ENCODE data around the gene OR5H2.
"Not testable (repeated sequence)": the region's sequence is repeated elsewhere in the genome, so short reads cannot be mapped to it uniquely, and the experiment has no call there.

OR5H2 gene

DNA sequence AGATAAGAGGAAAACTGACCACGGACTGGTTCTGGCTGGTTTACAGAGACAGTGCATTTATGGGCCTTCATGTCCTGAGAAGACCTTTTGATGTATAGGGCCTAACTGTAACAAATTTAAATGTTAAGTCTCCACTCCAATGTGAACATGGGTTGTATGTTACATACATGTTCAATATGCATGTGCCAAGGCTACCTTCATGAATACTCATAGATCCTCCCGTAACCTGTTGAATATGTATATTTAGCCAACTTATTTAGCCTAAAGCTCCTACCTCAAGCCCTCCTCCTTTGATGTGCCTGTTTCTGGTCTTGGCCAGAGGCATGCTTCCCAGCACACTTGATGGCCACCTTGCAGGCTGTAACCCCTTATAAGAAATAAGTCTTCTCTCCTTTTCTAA, at the start of gene OR5H2:
OR5H2 (plus strand) TSS at position 301 of the 400 bp plus-strand sequence. CDS start 398 bp downstream, outside the sequence.
- H3K4me3 Mint-ChIP-seq: no peak within 1 kb of the TSS
- no peaks in the 10 kb centered on the region for H3K4me1 Mint-ChIP-seq
- no peak for ATAC-seq
- no peak for DNase-seq
- no peaks in the 10 kb centered on the region for H3K27me3 Mint-ChIP-seq
- no peaks in the 10 kb centered on the region for H3K9me3 Mint-ChIP-seq
- H3K27ac Mint-ChIP-seq: no peak within 1 kb of the TSS

DNA sequence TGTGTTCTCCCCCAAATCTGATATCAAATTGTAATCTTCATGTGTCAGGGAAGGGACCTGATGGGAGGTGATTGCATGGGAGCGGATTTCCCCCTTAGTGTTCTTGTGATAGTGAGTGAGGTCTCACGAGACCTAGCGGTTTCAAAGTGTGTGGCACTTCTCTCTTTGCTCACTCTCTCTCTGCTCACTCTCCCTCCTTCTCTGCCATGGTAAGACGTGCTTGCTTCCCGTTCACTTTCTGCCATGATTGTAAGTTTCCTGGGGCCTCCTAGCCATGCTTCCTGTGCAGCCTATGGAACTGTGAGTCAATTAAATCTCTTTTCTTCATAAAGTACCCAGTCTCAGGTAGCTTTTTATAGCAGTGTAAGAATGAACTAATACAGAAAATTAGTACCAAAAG, 48.8 kb upstream of the OR5H2 start:
- Mint-ChIP-seq H3K27me3 (peaks cover 5% of the 10 kb centered on the region), H3K4me1 (no peaks in the 10 kb centered on the region), H3K4me3 (no peak overlapping the region), H3K27ac (no peak overlapping the region), H3K9me3 (no peaks in the 10 kb centered on the region)
- ATAC-seq: no peak
- DNase-seq: no peak

DNA sequence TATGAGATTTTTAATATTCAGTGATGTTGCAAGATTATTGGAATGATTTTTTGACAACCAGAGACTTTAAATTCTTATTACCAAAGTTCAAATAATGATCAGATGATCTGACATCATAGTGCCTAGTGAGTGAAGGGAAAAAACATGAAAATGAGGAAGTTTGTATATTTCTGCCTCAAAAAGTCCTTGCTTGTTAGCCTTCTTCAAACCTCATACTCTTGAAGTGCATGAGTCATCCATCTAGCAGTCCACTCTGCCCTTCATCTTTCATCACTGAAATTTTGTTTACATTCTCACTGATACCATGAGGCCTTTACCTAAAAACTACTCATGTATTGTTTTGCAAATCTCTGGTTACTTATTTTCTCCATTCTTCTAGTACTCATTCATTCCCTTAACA, 42.2 kb upstream of the OR5H2 start:
- Mint-ChIP-seq H3K27me3 (no peaks in the 10 kb centered on the region), H3K4me1 (no peaks in the 10 kb centered on the region), H3K4me3 (no peak overlapping the region), H3K27ac (no peak overlapping the region), H3K9me3 (peaks cover 0 to 7% of the 10 kb centered on the region in 2 donors)
- ATAC-seq: no peak
- no peak for DNase-seq

DNA sequence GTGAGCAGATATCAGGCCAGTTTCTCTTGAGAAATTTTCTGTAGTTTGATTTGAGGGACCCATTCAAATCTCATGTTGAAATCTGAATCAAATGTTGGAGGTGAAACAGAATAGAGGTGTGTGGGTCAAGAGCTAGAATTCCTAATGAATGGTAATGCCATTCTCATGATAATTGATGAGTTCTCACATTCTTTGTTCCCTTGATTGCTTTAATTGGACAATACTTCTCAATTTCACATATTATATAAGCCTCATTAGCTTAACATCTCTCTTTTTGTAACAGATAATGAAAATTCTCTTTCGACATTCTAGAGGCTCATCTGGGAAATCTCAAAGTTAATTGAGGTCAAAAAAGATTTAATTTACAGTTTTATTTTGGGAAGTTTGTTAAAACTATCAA, 40.1 kb upstream of the OR5H2 start:
- ATAC-seq: no peak

DNA sequence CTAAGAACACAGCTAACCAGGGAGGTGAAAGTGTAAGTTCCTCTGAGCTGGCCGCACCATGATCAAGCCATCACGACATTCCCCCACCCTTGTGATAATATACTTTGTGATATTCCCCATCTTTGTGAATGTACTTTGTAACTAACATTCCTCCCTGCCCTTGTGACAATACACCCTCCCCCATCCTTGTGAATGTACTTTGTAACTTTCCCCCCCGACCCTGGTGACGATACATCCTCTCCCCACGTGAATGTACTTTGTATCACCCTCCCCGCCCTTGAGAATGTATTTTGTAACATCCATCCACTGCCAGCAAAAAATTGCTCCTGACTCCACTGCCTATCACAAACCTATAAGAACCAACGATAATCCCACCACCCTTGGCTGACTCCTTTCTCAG, 38.5 kb upstream of the OR5H2 start:
- Mint-ChIP-seq H3K9me3 (peaks cover 0 to 9% of the 10 kb centered on the region in 2 donors), H3K4me3 (no peak overlapping the region), H3K27ac (no peak overlapping the region), H3K4me1 (no peaks in the 10 kb centered on the region), H3K27me3 (no peaks in the 10 kb centered on the region)
- DNase-seq (no peak), ATAC-seq (no peak)

More for the DNA sequence above, 40.1 kb upstream of the OR5H2 start:
- H3K4me1 Mint-ChIP-seq: no peaks in the 10 kb centered on the region
- H3K27me3 Mint-ChIP-seq: no peaks in the 10 kb centered on the region
- H3K4me3 Mint-ChIP-seq: no peak overlapping the region
- H3K9me3 Mint-ChIP-seq: peaks cover 0 to 9% of the 10 kb centered on the region in 2 donors
- no peak for DNase-seq
- H3K27ac Mint-ChIP-seq: no peak overlapping the region

DNA sequence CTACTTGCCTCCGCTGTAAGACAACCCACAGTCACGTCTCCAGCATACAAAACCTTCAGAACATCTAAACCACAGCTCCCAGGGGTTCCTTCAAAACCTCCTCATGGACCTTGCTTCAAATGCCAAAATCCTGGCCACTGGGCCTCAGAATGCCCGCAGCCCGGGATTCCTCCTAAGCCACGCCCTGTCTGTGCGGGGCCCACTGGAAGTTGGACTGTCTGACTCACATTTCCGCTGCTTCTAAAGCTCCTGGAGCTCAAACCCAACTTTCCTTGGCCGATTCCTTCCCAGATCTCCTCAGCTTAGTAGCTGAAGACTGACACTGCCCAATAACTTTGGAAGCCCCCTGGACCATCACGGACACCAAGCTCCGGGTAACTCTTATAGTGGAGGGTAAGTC, 36.2 kb upstream of the OR5H2 start:
- Mint-ChIP-seq H3K9me3 (peaks cover 0 to 9% of the 10 kb centered on the region in 2 donors), H3K27ac (no peak overlapping the region), H3K4me3 (no peak overlapping the region), H3K4me1 (no peaks in the 10 kb centered on the region), H3K27me3 (no peaks in the 10 kb centered on the region)
- ATAC-seq (no peak), DNase-seq (no peak)

DNA sequence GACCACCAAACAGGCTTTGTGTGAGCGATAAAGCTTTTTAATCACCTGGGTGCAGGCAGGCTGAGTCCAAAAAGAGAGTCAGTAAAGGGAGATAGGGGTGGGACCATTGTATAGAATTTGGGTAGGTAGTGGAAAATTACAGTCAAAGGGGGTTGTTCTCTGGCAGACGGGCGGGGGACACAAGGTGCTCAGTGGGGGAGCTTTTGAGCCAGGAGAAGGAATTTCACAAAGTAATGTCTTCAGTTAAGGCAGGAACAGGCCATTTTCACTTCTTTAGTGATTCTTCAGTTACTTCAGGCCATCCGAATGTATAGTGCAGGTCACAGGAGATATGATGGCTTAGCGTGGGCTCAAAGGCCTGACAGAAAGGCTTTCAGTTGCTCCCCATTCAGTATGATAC, 26.3 kb upstream of the OR5H2 start:
- H3K4me3 Mint-ChIP-seq, H3K27ac Mint-ChIP-seq, ATAC-seq, H3K4me1 Mint-ChIP-seq, H3K9me3 Mint-ChIP-seq, H3K27me3 Mint-ChIP-seq, DNase-seq: not testable (repeated sequence)

DNA sequence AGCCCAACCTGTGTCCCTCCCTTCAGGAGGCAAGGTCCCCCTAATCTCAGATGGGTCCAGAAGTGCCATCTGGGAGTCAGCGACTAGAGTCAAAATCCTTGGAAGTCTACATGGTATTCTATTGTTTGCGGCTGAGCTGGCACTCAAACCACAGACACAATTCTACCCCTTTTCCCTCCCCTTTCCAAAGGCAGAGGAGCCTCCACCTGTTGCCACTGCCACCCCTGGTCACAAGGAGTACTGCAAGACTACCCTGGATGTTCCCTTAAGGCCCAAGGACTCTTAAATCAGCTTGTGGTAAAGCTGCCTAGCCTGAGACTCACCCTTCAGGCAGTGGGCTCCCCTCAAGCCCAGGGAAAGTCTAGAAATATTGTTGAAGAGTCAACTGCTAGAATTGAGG, 22.6 kb upstream of the OR5H2 start:
- Mint-ChIP-seq H3K4me3 (no peak overlapping the region), H3K4me1 (no peaks in the 10 kb centered on the region), H3K9me3 (no peaks in the 10 kb centered on the region), H3K27me3 (peaks cover 7% of the 10 kb centered on the region), H3K27ac (no peak overlapping the region)
- DNase-seq: no peak
- no peak for ATAC-seq

DNA sequence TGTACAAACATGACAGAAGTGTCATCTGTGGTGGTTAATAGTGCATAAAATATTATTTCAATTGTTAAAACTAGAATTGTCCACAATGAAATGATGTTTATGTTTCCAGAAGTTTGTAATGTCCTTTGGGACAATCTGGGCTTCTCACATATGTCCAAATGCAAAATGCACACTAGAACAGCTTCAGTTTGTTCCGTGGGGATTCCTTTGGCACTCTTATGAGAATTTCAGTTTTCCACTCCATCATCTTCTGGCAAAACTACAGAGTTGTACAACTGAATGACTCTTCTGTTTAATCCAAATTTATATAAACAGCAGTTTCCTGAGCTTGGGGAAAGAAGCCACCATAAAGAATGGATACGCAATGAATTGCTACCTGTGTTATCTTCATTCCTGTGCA, 20.3 kb upstream of the OR5H2 start:
- Mint-ChIP-seq H3K4me3 (no peak overlapping the region), H3K9me3 (no peaks in the 10 kb centered on the region), H3K4me1 (no peaks in the 10 kb centered on the region), H3K27ac (no peak overlapping the region), H3K27me3 (peaks cover 7% of the 10 kb centered on the region)
- DNase-seq (no peak), ATAC-seq (no peak)

DNA sequence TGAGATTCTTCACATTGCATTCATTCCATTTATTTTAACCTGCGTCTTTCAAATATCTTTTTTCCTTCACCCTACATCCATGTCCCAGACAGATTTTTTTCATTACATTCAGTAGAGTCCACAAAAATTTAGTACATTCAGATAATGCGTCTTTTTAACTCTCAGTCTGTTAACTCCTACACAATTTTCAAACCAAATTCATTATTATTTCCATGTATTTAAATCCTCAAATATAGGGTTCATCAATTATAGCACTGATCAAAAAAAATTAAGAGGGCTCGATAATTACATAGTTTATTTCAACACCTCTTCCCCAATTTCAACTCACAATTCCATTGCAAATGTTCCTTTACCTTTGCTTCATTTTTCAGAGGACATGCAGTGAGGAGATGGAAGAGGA, 18.4 kb upstream of the OR5H2 start, which contains the start of gene OR5H6:
OR5H6 (plus strand) TSS at position 301 of the 400 bp plus-strand sequence; CDS start at position 390, 89 bp downstream.
- Mint-ChIP-seq H3K9me3 (peaks cover 0 to 2% of the 10 kb centered on the region in 2 donors), H3K4me1 (no peaks in the 10 kb centered on the region), H3K27ac (no peak within 1 kb of the TSS), H3K4me3 (no peak within 1 kb of the TSS), H3K27me3 (peaks cover 7% of the 10 kb centered on the region)
- DNase-seq: no peak
- no peak for ATAC-seq

DNA sequence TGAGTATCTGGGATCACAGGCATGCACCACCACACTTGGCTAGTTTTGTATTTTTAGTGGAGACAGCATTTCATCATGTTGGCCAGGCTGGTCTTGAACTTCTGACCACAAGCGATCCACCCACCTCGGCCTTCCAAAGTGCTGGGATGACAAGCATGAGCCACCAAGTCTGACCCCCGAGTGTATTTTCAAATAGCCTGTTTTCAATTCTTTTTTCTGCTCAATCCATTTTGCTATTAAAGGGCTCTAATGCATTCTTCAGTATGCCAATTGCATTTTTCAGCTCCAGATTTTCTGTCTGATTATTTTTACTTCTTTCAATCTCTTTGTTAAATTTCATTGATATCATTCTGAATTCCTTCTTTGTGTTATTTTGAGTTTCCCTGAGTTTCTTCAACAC, 12.5 kb upstream of the OR5H2 start:
- no peak overlapping the region for H3K4me3 Mint-ChIP-seq
- H3K27me3 Mint-ChIP-seq: no peaks in the 10 kb centered on the region
- H3K9me3 Mint-ChIP-seq: peaks cover 11 to 24% of the 10 kb centered on the region in 2 donors
- H3K27ac Mint-ChIP-seq: no peak overlapping the region
- no peaks in the 10 kb centered on the region for H3K4me1 Mint-ChIP-seq
- ATAC-seq (no peak), DNase-seq (no peak)

DNA sequence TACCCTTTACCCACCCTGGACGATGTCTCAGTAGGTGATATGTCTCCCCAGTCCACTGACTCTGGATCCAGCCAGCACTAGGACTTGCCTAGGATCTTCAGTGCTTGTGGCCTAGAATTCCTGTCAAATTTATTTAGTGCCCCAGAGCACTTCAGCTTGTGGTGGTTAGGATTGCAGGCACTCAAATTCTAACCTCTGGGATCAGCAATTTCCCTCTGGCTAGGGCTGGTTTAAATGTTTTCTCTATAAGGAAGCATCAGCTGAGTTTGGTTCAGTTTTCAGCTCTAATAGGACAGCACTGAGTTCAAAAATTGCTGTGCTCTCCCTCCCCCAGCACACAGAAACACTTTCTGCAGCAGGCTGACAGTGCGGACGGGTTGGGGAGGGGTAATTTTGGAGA, 10.2 kb upstream of the OR5H2 start:
- no peak overlapping the region for H3K4me3 Mint-ChIP-seq
- H3K27ac Mint-ChIP-seq: no peak overlapping the region
- H3K27me3 Mint-ChIP-seq: no peaks in the 10 kb centered on the region
- peaks cover 11 to 24% of the 10 kb centered on the region in 2 donors for H3K9me3 Mint-ChIP-seq
- no peak for ATAC-seq
- no peaks in the 10 kb centered on the region for H3K4me1 Mint-ChIP-seq
- DNase-seq: no peak

DNA sequence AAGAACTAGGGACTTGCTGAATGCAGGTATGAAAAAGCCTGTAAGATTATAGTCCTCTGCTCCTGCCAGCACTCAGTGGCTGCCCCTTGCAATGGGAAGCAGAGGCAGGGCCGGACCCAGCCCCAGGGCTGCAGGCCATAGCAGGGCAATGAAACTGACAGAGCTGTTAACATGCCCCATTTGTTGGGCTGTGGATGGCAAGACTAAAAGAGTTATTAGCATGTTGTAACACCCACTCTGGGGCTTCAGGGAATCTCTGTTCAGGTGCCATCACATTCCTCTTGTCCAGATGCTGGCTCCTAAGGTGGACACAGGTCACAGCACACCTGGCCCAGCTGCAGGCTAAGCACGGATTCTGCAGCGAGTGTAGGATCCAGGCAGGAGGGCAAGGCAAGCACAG, 7.4 kb upstream of the OR5H2 start:
- DNase-seq: no peak
- H3K4me3 Mint-ChIP-seq: no peak overlapping the region
- H3K9me3 Mint-ChIP-seq: peaks cover 10 to 12% of the 10 kb centered on the region in 2 donors
- no peaks in the 10 kb centered on the region for H3K4me1 Mint-ChIP-seq
- no peak overlapping the region for H3K27ac Mint-ChIP-seq
- no peak for ATAC-seq
- no peaks in the 10 kb centered on the region for H3K27me3 Mint-ChIP-seq

DNA sequence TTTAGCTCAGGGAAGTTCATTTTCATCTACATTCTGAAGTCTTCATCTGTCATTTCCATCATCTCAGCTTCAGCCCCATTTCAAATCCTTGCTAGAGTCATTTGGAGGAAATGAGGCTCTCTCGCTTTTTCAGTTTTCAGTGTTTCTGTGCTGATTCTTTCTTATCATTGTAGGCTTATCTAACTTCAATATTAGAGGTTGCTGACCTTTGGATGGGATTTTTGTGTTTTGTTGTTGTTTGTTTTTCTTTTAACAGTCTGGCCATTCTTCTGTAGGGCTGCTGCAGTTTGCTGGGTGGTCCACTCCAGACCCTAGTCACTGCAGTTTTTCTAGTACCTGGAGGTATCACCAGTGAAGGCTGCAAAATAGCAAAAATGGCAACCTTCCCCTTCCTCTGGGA, 8.6 kb downstream of the OR5H2 start:
- Mint-ChIP-seq H3K27ac (no peak overlapping the region), H3K4me1 (no peaks in the 10 kb centered on the region), H3K4me3 (no peak overlapping the region), H3K27me3 (peaks cover 13% of the 10 kb centered on the region), H3K9me3 (no peaks in the 10 kb centered on the region)
- DNase-seq (no peak), ATAC-seq (no peak)

DNA sequence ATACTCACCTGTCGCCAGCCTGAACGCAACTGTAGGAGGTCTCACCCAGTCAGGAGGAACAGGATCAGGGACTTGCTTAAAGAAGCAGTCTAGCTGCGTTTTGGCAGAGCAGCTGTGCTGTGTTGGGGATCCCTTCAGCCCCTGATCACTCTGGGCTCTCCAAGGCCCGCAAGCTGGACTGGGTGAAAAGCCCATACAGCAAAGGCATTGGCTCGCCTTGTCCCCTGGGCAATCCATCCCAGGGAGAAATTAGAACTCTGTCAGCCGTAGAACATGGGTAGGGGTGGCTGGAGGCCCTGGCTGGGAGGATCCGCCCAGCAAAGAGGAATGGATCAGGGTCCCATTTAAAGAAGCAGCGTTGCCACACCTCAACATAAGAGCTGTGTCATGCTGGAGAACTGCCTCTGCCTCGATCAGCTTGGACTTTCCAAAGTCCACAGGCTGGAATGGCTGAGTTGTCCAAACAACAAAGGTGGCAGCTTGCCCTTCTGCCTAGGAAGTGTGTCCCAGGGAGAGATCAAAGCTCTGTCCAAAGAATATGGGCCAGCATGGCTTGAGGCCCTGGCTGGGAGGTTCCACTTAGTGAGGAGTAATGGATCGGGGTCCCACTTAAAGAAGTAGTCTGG, 9.1 kb downstream of the OR5H2 start:
- no peaks in the 10 kb centered on the region for H3K4me1 Mint-ChIP-seq
- DNase-seq (no peak), ATAC-seq (no peak)
- no peaks in the 10 kb centered on the region for H3K9me3 Mint-ChIP-seq
- no peak overlapping the region for H3K27ac Mint-ChIP-seq
- peaks cover 13% of the 10 kb centered on the region for H3K27me3 Mint-ChIP-seq
- no peak overlapping the region for H3K4me3 Mint-ChIP-seq

DNA sequence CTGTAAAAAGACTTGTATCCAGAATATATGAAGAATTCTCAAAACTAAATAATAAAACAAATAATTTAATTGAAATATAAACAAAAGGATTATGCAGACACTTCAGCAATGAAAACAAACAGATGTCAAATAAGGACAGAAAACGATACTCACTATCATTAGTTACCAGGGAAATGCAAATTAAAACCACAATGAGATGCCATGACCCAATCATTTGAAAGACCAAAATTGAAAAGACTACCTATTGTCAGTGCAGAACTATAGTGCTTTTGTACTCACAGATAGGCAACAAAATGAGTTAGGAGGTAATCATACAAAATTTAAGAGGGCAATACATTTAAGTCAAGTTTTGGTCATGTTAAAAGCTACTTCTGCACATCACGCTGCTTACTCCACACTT, 39.8 kb downstream of the OR5H2 start:
- peaks cover 15% of the 10 kb centered on the region for H3K27me3 Mint-ChIP-seq
- peaks cover 6% of the 10 kb centered on the region for H3K4me1 Mint-ChIP-seq
- ATAC-seq: no peak
- no peak overlapping the region for H3K4me3 Mint-ChIP-seq
- no peaks in the 10 kb centered on the region for H3K9me3 Mint-ChIP-seq
- no peak for DNase-seq
- H3K27ac Mint-ChIP-seq: no peak overlapping the region

DNA sequence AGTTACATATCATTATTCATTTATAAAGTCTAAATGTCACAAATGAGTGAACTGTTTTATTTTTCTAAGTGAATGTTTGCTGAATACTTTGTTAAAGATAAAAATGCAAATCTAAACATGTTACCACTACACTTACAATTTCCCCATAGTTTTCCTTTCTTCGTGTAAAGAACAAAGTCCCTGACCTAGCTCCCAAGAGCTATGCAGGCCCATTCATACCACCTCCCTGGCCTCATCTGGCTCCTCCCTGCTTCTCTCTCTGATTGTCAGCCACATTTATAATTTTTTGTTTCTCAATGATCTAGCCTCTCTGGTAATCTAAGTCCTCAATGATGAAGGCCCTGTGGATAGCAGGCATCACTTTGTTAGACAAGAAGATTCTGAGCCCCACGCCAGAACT, 40.4 kb downstream of the OR5H2 start:
- H3K4me3 Mint-ChIP-seq: no peak overlapping the region
- ATAC-seq (no peak), DNase-seq (no peak)
- no peaks in the 10 kb centered on the region for H3K9me3 Mint-ChIP-seq
- H3K27ac Mint-ChIP-seq: no peak overlapping the region
- peaks cover 21% of the 10 kb centered on the region for H3K27me3 Mint-ChIP-seq
- H3K4me1 Mint-ChIP-seq: peaks cover 9% of the 10 kb centered on the region

Data from stimulated activated naive CD8-positive, alpha-beta T cell treated with anti-CD3 and anti-CD28 coated beads, Interleukin-15, amount 100 ng/mL, for 72 hours (primary cell).